GM12878 (cell line): ENCODE data around the gene YTHDF2. TPM values are rescaled to one million over a fixed set of nuclear protein-coding genes. Genes with fewer than 3 reads are reported as not detected.
"Not testable (repeated sequence)": the region's sequence is repeated elsewhere in the genome, so short reads cannot be mapped to it uniquely, and the experiment has no call there.

Source experiments
- ATAC-seq: fragments of 200-7000 bp; cut with Tn5 transposase; 3 replicates; pipeline ENCODE4 v1.9.1; 2020; ENCODE audit warnings: mild to moderate bottlenecking, moderate library complexity
- BruUV-seq: library from RNA; stranded (reverse); fragments of 400-500 nt; replicated peaks from 2 replicates; lab custom pipeline; 2021; lab: Mats Ljungman, UMichigan
- CTCF ChIA-PET: fragments of 300-600 bp; sonication (Branson Sonifier 250); formaldehyde crosslinking; extraction: SDS; loops from one replicate; lab custom pipeline; 2021; ENCODE audit warnings: inconsistent platforms; lab: Yijun Ruan, JAX
- POLR2A ChIA-PET: fragments of 350-600 bp; formaldehyde crosslinking; extraction: SDS; loops from one replicate; lab custom pipeline; 2021; ENCODE audit warnings: inconsistent platforms; lab: Charles Lee
- RAD21 ChIA-PET: fragments of 300-600 bp; sonication (Branson Sonifier 250); formaldehyde crosslinking; loops from one replicate; lab custom pipeline; 2023; ENCODE audit warnings: antibody characterized with exemption; ENCODE audit not compliant: unreplicated experiment; lab: Charles Lee
- SMC1A ChIA-PET: fragments of 300-600 bp; sonication (Branson Sonifier 250); formaldehyde crosslinking; loops from one replicate; lab custom pipeline; 2023; ENCODE audit not compliant: unreplicated experiment, uncharacterized antibody; lab: Charles Lee
- DNase-seq: peaks from one replicate; pipeline ENCODE4 v3.0.0-alpha.2; 2011; ENCODE audit warnings: low read depth, low spot score
- FAIRE-seq: peaks from 3 replicates; lab custom pipeline; 2011; peaks lifted over from hg19 to GRCh38; lab: Jason Lieb, UNC
- H2AFZ ChIP-seq: 2 replicates; pipeline ENCODE4 v1.6.0; 2011; ENCODE audit warnings: low read depth, low read length, control low read depth; ENCODE audit not compliant: control insufficient read depth
- H3K27ac ChIP-seq: 2 replicates; pipeline ENCODE4 v1.5.1; 2011; ENCODE audit warnings: control low read depth; ENCODE audit not compliant: control insufficient read depth, insufficient read depth
- H3K27me3 ChIP-seq, 2 experiments: replicated peaks in 1 of 2; 2 replicates each; pipeline versions ENCODE4 v1.6.0 to v1.6.1; 2011; ENCODE audit warnings: low read length in 1 of 2; ENCODE audit not compliant: control insufficient read depth in 2 of 2, insufficient read depth in 2 of 2
- H3K36me3 ChIP-seq, 2 experiments: 2 replicates each; pipeline ENCODE4 v1.5.1; 2011; ENCODE audit warnings: low read length in 1 of 2; ENCODE audit not compliant: control insufficient read depth in 2 of 2, insufficient read depth in 2 of 2
- H3K4me1 ChIP-seq: 2 replicates; pipeline ENCODE4 v1.6.1; 2011; ENCODE audit warnings: mild to moderate bottlenecking, low read length, moderate library complexity, mixed read lengths; ENCODE audit not compliant: control insufficient read depth, insufficient read depth
- H3K4me2 ChIP-seq: 2 replicates; pipeline ENCODE4 v1.6.0; 2011; ENCODE audit warnings: control low read depth; ENCODE audit not compliant: control insufficient read depth, insufficient read depth
- H3K4me3 ChIP-seq: fragments of 200-600 bp; sonication (generic); 2 replicates; pipeline ENCODE4 v1.5.1; 2016
- H3K79me2 ChIP-seq: 2 replicates; pipeline ENCODE4 v1.6.0; 2011; ENCODE audit warnings: low read length; ENCODE audit not compliant: control insufficient read depth, insufficient read depth
- H3K9ac ChIP-seq: 2 replicates; pipeline ENCODE4 v1.8.0; 2011; ENCODE audit warnings: low read length, control low read depth, mixed read lengths; ENCODE audit not compliant: control insufficient read depth, insufficient read depth
- H3K9me3 ChIP-seq: replicated peaks from 3 replicates; pipeline ENCODE4 v1.5.1; 2011; ENCODE audit warnings: mild to moderate bottlenecking, low read length; ENCODE audit not compliant: control insufficient read depth, insufficient read depth
- H4K20me1 ChIP-seq: 2 replicates; pipeline ENCODE4 v1.6.0; 2011; ENCODE audit not compliant: control insufficient read depth, insufficient read depth
- CEBPB ChIP-seq, 2 experiments: fragments of 150-350 bp in 1 of 2; IDR thresholded peaks; 2 replicates each; pipeline ENCODE4 v1.6.1; 2012 to 2014; ENCODE audit warnings: low read depth in 2 of 2, low read length in 2 of 2, borderline replicate concordance in 1 of 2, inconsistent platforms in 1 of 2
- CHD1 ChIP-seq: IDR thresholded peaks from 2 replicates; pipeline ENCODE4 v1.6.1; 2012; ENCODE audit warnings: low read depth, low read length, improper control_type of control experiment
- CUX1 ChIP-seq: IDR thresholded peaks from 2 replicates; pipeline ENCODE4 v1.6.1; 2012; ENCODE audit warnings: improper control_type of control experiment, low read depth, low read length; ENCODE audit not compliant: insufficient replicate concordance
- GABPA ChIP-seq: IDR thresholded peaks from 2 replicates; pipeline ENCODE4 v1.6.1; 2014; ENCODE audit warnings: antibody characterized with exemption, low read depth, mild to moderate bottlenecking, inconsistent platforms
- NFYB ChIP-seq: IDR thresholded peaks from 2 replicates; pipeline ENCODE4 v1.6.1; 2011; ENCODE audit warnings: low read depth, mild to moderate bottlenecking, low read length, improper control_type of control experiment, moderate library complexity; ENCODE audit not compliant: insufficient read depth
- PAX5 ChIP-seq: IDR thresholded peaks from 2 replicates; pipeline ENCODE4 v1.6.1; 2011; ENCODE audit warnings: low read depth, low read length, borderline replicate concordance
- SUPT20H ChIP-seq: IDR thresholded peaks from 2 replicates; pipeline ENCODE4 v1.6.1; 2011; ENCODE audit warnings: low read depth, mild to moderate bottlenecking, low read length, moderate library complexity, borderline replicate concordance; ENCODE audit not compliant: control insufficient read depth
- TAF1 ChIP-seq: IDR thresholded peaks from 2 replicates; pipeline ENCODE4 v1.6.1; 2011; ENCODE audit warnings: mild to moderate bottlenecking, low read depth, low read length, borderline replicate concordance
- TCF7 ChIP-seq: IDR thresholded peaks from 2 replicates; pipeline ENCODE4 v1.6.1; 2014; ENCODE audit warnings: antibody characterized with exemption, borderline replicate concordance
- ZNF207 ChIP-seq: fragments of 450-650 bp; IDR thresholded peaks from 2 replicates; pipeline ENCODE4 v1.6.1; 2014; ENCODE audit warnings: antibody characterized with exemption, mild to moderate bottlenecking, borderline replicate concordance
- WGBS: methylation state at CpG from one replicate; pipeline ENCODE4 v1.1.6; 2016; ENCODE audit warnings: low lambda C conversion rate; ENCODE audit not compliant: insufficient replicate concordance, insufficient coverage; ENCODE audit errors: missing lambda C conversion rate; 5-methylcytosine and 5-hydroxymethylcytosine counted together
- in situ Hi-C: fragments of 300-500 bp; cut with MboI; formaldehyde crosslinking; loops from 9 replicates; pipeline ENCODE4 v1.14.3; 2018; ENCODE audit warnings: mixed read lengths
- intact Hi-C: fragments of 100-400 bp; cut with micrococcal nuclease; formaldehyde crosslinking; loops from one replicate; pipeline ENCODE4 v1.14.2; 2022; ENCODE audit not compliant: unreplicated experiment
- polyA plus RNA-seq, 11 experiments: library from polyadenylated mRNA; depleted of rRNA in 4 of 11; unstranded in 6 of 11; stranded (reverse) in 5 of 11; fragments of >200 nt; fragmentation: Nextera tagmentation in 4 of 11; fragmentation: Illumina TruSeq in 1 of 11; extraction: Ambion mirVana in 4 of 11; extraction: Trizol in 1 of 11; gene quantifications; 1 replicate in 1 of 11; 2 replicates in 10 of 11; pipeline versions ENCODE4 v1.2.1 to v1.2.3, GENCODE V29; 2011 to 2016; ENCODE audit warnings: inconsistent platforms in 2 of 11, missing spikeins in 2 of 11, low read depth in 1 of 11
- total RNA-seq, 4 experiments: library from RNA; depleted of rRNA in 3 of 4; stranded (reverse); fragments of >200 nt in 3 of 4; fragmentation: Illumina TruSeq in 1 of 4; extraction: Trizol in 1 of 4; gene quantifications; 2 replicates each; pipeline versions ENCODE4 v1.2.1 to v1.2.3, GENCODE V29; 2013 to 2021

The YTHDF2 gene
- total and polyA plus RNA-seq, 10 of the 15 experiments (the other 5 are each of a cell fraction or from before 2014, with no cell fraction given) = 42.4 to 121 (median 66.9) TPM

- TF ChIP-seq CUX1 = no peak
Measured at GRCh38 chr1:28789816-28790215, 53.1 kb downstream of the YTHDF2 start (continued).

GRCh38 chr1:28790377-28791035 is 53.8 kb downstream of the YTHDF2 start:
- H3K9me3 ChIP-seq = no peaks in the 10 kb centered on the region
- 57% methylated on average over 12 of the region's 12 CpGs for WGBS
- no peaks in the 10 kb centered on the region for H3K36me3 ChIP-seq
- in situ Hi-C loops (no loop called here), intact Hi-C loops (no loop called here)
- H3K9ac ChIP-seq = no peak overlapping the region
- RAD21 ChIA-PET = interaction anchor here (0.9 to 1.0 kb wide), 2 partner anchors 86 to 243 kb away, joined by 3 read pairs; no protein-coding TSS in a partner anchor
- SMC1A ChIA-PET = no interaction called here
- ATAC-seq (no peak), DNase-seq (no peak), FAIRE-seq (no peak)
- H2AFZ ChIP-seq = no peak overlapping the region
- no peak for TF ChIP-seq GABPA
- no peak for TF ChIP-seq NFYB
- no peak for TF ChIP-seq CHD1
- no peak for TF ChIP-seq ZNF207
- no peak for TF ChIP-seq TCF7
- TF ChIP-seq PAX5 = no peak
- TF ChIP-seq TAF1 = no peak
- TF ChIP-seq CEBPB (IDR thresholded peaks at IDR 0.05; ENCODE audit: borderline replicate concordance in 1 of 2, low read depth in 2 of 2, low read length in 2 of 2) = no peak
- TF ChIP-seq SUPT20H = no peak
- no peaks in the 10 kb centered on the region for H3K4me1 ChIP-seq
- POLR2A ChIA-PET = no interaction called here
- no peaks in the 10 kb centered on the region for H4K20me1 ChIP-seq
- H3K79me2 ChIP-seq = no peaks in the 10 kb centered on the region
- no peaks in the 10 kb centered on the region; a peak in 1 of 4 replicates for H3K27me3 ChIP-seq
- H3K4me2 ChIP-seq = no peak overlapping the region
- H3K27ac ChIP-seq = no peak overlapping the region
- H3K4me3 ChIP-seq = no peak overlapping the region
- CTCF ChIA-PET = interaction anchor here (1.0 to 3.3 kb wide), 3 partner anchors 86 to 90 kb away, joined by 3 to 16 read pairs (median 3); no protein-coding TSS in a partner anchor
- BruUV-seq = no TSS peak

- H3K27ac ChIP-seq, H3K79me2 ChIP-seq, H3K36me3 ChIP-seq, H4K20me1 ChIP-seq, POLR2A ChIA-PET, SMC1A ChIA-PET, H3K4me3 ChIP-seq, H3K4me1 ChIP-seq, H3K4me2 ChIP-seq, H2AFZ ChIP-seq, H3K9me3 ChIP-seq, H3K9ac ChIP-seq, in situ Hi-C loops, H3K27me3 ChIP-seq, FAIRE-seq, ATAC-seq, intact Hi-C loops, BruUV-seq, DNase-seq: not testable (repeated sequence)
- ChIA-PET CTCF (interaction anchor here (1.2 to 3.3 kb wide), 2 partner anchors 85 to 89 kb away, joined by 3 to 16 read pairs; no protein-coding TSS in a partner anchor), RAD21 (interaction anchor here (3.3 kb wide), 1 partner anchor 85 kb away, joined by 9 read pairs; no protein-coding TSS in a partner anchor)
- 32% methylated on average over 2 of the region's 2 CpGs for WGBS
Measured at GRCh38 chr1:28791929-28792328, 55.2 kb downstream of the YTHDF2 start.
